Activated CD4-positive, alpha-beta T cell treated with anti-CD3 and anti-CD28 coated beads, Interleukin-2, amount 50 U/mL, for 16 hours (primary cell): ENCODE data around the gene KLF13.

Source experiments
- DNase-seq: peaks from one replicate; pipeline ENCODE4 v3.0.0-alpha.2; 2020

The KLF13 gene

DNA sequence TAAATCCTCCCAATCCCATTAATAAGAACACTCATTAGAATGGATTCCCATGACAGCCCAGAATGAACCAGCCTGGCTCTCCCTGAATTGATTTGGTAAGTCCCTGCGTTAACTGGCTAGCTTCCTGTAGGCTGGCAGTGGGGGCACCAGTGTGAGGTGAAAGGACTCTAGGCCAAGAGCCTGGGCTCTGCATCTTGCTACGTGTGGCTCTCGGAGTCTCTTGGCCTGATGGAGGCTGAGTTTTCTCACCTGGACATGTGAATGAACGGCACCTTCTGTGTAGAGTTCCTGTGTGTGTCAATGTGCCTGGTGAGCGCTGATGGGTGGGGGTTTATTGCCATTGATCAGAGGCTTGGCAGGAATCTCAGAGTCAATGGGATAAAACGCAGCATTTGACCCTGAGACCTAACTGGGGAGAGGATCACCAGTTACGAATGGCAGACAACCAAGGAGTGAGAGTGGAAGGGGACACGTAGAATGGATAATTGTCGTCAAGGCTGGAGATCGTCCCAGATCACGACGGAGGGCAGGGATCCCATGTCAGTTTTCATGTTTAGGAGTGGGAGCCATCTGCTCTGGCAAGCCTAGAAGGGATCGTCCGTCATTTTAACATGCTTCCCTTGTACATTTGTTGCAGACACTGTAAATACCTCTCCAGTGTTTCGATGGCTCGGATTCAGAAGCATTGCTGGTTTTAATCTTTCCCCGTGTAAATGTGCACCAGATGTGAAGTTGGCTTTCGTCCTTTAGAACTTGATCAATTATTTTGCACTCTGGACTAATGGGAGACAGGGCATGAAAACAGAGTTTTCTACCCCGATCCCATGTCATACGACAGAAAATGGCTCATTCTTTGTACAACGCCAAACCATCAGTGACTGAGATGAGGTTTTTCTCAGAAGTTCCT lies 9.0 kb upstream of the KLF13 start:
- DNase-seq, result no peak

DNA sequence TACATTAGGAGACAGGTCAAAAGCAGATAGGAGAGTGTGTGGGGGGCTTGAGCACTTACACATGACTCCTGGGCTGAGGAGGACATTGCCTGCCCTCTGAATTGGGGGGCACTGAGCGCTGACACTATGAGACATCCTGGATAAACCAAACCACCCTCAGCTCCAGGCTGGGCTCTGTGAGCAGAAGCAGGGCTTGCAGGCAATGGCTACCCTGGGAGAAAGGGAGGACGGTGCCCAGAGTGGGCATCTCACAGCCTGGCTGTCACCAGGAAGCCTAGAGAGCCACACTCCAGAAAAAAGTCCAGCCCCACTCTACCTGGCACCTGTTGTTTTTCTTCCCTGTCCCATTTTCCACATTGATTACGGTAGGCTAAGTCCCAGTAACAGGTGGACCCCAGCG lies 8.2 kb upstream of the KLF13 start:
- DNase-seq, result no peak

DNA sequence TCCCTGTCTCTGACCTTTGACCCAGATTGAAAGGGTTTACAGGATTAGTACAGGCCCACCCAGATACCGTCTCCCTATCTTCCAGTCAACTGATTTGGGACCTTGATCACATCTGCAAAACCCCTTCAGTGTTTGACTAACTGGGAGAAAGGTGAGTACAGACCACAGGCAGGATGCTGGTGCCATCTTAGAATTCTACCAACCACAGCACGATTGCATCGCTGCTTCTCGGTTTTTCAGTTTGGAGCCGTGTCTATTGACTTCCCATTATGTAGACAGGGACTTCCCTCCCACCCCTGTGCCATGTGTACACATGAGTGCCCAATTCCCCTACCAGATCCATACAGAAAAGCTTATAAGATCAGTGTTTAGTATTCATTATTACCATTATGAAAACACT lies 6.6 kb upstream of the KLF13 start:
- DNase-seq, result no peak

DNA sequence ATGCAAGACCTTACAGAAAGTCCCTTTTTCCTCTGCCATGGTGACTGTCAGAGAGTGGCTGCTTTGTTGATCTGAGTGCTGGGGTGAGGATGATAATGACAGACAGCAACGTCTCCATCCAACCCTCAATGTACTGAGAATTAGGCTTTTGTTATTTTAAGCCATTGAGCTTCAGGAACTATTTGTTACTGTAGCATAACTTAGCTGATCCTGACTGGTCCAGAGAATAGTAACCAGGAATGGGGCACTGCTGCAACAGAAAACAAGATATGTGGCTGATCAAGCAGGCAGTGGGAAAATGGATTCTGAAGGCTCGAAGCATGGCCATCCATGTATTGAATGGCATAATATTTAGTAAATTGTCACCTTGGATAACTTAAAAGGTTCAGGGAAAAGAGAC lies 5.2 kb upstream of the KLF13 start:
- no peak for DNase-seq

DNA sequence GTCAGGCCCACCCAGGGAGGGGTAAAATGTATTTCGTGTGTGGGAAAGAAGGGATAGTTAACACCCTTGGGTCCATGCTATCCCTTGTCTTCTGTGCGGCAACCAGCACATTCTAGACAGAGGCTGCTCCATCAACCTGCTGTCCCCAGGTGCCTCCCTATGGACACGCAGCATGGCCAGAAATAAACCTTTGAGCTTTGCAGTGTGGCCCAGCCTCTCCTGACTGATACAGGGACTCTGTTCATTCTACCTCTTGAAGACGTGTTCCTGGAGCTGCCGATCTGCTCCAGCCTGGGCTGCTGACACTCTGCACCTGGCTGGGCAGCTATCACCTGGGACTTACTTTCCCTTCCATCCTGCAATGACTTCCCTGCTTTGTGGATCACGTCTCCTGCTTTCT lies 4.1 kb upstream of the KLF13 start:
- no peak for DNase-seq

DNA sequence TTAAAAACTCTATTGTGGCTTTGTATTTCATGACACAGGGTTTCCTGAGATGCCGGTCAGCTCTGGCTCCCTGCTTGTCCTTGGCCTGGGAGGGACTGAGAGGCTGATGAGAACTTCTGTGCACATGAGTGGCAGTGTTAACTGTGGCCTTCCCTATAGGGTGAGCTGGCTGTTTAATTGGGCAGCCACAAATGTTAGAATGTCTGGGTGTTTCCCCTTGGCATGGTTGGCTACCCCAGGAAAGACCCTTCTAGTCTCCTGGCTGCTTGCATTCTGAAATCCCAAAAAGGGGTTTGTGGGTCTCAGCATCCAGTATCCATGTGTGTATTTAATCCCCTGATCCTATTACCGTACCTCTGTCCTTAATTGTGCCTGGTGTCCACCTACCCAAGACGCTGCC lies 3.0 kb upstream of the KLF13 start:
- DNase-seq, result no peak

DNA sequence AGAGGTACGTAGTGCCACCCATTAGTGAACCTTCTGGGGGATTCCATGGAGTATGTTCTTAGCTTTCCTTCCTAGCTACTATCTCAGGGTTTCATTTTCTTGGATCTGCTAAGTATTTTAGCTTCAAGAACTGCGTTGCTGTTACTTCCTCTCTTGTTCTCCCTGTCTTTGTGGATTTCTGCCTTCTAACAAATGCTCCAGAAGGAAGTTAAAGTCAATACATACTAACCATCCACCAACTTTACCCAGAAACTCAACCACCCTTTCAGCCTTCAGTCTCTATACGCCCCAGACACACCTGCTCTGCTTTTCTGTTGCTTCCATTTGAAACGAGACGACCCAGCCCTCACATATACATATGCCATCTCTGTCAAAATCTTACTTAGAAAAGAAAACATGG lies 2.4 kb upstream of the KLF13 start:
- no peak for DNase-seq

DNA sequence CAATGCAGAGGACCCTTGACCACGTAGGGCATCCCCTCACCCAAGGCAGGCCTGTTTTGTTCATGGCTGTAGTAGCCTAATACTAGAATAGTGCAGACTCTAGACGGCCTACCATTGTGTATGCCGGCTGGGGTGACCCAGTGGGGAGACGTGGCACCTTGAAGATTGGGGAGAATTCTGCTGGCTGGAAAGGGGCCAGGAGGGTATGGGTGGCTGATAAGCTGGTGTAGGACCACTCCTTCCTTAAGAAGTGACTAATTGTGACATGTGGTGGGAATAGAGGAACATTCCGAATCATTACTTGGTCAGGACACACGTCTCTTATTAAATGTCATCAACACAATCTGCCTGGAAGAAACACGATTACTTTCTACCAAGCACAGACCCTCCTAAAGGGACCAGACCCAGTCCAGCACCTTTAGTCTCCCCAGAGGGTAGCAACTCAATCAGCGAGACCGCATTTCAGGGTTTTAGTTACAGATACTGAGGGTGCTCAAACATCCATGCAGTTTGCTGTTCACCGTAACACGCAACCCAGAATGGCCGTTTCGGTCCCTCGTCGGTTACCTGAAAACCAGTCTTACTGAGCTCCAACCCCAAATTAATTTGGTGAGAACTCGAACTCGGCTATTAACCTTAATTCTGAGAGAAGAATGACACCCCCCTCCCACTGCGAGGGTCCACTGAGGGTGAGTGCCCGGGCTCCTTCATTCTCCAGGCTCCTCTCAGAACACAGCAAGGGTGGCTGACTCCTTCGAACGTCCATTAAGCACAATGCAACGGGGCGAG lies 1.6 kb upstream of the KLF13 start:
- DNase-seq, result no peak

DNA sequence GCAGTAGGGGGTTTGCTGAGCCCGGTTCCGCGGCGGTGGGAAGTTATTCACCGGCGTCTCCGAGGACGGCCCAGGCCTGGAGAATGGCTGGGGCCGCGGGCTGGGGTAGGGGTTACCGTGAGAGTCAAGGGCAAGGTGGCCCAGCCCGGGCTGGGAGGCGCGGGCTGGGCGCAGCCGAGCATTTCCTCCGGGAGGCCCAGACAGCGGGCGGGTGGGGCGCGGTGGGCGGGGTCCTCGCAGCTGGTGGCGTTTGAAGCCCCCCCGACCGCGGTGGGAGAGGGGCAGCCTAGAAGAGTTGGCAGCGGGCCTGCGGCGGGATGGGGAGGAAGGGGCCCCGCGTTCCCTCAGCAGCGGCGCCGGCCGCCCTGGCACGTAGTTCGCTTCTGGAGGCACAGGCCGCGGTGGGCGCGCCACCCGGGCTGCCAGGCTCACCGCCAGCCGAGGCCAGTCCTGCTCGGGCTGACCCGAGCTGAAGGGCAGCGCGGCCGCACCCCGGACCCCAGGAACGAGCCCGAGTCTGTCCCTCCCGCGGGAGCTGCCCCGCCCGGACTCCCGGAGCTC lies 960 bp upstream of the KLF13 start:
- DNase-seq, result no peak

DNA sequence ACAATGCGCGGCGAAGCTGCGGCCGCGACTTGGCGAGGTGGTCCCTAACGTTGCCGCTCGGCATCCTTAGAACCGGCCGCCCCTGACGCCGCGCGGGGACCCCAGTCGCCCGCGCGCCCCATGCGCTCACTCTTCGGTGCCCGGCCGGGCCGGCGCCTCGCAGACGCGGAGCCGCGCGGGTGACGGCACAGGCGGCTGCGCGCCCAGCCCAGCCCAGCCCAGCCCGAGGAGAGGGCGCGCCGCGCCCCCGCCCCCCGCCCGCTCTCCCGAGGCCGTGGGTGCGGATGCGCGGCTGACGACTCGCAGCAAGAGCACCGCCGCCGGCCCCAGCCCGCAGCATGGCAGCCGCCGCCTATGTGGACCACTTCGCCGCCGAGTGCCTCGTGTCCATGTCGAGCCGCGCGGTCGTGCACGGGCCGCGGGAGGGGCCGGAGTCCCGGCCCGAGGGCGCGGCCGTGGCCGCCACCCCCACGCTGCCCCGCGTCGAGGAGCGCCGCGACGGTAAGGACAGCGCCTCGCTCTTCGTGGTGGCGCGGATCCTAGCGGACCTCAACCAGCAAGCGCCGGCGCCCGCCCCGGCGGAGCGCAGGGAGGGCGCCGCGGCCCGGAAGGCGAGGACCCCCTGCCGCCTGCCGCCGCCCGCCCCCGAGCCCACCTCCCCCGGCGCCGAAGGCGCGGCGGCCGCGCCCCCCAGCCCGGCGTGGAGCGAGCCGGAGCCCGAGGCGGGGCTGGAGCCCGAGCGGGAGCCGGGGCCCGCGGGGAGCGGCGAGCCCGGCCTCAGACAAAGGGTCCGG lies 437 bp downstream of the KLF13 start:
- peak; percentile 60 for DNase-seq

DNA sequence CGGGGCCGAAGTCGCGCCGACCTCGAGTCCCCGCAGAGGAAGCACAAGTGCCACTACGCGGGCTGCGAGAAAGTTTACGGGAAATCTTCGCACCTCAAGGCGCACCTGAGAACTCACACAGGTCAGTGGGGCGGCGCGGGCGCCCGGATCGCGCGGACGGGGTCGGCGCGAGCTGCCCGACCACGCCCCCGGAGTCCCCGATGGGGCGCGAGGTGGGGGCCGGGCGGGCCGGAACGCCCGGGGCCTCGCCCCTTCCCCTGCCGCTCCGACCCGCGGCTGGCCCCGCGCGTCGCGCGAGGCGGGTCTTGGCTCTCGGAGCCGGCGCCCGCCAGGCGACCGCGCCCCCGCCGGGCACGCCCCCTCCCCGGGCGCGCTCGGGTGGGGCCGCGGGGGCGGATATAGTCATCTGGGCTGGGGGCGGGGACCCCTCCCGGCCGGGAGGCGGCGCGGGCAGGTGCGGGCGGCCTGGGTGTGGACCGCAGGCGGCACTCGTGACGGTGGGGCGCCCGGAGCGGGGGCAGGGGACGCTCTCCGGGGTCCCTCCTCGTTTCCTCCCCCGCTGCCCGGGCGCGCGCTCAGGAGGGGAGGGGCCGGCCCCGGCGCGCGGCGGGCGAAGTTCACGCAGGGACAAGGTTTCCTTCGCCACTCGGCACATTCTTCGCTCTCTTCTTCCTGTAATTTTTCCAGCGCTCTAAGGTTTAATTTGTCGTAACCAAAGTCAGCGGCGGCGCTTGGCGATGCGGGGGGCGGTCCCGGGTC lies 1.2 kb downstream of the KLF13 start:
- DNase-seq, result peak; percentile 50

DNA sequence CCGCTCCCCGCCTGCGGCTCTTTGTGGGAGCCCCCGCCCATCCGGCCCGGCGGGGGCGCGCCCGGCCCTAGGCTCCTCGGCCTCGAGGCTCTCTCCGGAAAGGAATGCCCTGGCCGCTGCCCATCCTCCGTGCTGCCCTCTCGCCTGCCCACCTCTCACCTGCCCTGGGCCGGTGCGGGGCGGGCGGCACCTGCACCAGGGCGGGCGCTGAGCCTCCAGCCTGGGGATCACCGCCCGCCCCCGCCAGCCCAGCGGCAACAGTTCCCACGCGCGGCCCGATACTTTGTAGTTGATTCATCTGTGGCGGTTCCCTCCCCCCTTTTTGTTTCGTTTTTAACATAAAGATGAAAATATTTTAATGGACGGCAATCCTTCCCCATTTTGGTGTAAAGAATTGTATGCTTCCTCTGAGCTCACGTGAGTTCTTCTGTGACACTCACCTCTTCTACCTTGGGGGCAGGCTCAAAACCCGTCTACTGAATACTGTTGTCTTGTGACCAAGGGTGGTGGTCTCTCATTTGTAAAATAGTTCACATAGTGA lies 1.9 kb downstream of the KLF13 start:
- DNase-seq, result peak; percentile 71

DNA sequence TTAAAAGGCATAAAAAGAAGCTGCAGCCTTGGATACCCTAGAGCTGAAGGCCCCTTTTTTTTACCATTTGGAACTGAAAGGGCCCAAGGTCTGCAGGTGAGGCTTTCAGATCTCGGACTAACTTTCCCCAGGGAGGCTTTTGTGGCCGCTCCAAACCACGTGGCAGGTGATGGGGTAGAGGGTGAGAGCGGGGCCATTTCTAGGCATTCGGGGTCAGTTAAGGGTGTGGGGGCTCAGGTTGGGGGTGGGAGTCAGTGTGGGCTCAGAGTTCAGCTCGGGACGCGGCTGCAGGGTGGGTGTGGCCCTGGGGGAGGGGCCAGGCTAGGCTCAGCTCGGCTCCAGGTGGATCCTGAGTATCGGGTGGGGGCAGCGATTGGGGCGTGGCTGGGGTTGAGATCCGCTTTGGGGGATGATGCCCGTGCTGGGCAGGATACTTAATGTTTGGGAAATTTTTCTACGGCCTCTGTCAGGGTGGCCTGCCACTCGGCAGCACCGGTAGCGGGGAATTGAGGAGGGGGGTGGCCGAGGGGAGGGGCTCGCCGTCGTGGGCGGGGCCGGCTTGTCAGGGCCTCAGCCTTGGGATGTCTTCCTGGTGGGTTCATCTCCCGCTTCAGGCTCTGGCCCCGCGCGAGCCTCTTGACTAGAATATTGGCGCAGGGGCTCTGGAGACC lies 2.5 kb downstream of the KLF13 start:
- no peak for DNase-seq

DNA sequence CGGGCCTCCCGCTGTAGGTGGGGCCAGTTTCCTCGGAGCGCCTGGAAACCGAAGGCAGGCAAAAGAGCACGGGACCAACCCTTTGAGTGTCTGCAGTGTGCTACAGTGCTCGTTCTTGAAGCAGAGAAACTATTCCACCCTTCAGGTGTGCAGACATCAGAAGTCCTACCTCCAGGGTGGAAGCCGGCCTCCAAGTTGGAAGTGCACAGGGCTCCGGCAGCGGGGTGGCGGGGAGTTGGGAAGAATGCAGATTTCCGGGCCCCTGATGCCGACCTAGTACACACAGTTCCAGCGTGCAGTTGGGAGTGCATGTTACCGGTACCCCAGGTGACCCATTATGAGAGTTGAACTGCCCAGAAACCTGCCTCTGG lies 3.0 kb downstream of the KLF13 start:
- no peak for DNase-seq

DNA sequence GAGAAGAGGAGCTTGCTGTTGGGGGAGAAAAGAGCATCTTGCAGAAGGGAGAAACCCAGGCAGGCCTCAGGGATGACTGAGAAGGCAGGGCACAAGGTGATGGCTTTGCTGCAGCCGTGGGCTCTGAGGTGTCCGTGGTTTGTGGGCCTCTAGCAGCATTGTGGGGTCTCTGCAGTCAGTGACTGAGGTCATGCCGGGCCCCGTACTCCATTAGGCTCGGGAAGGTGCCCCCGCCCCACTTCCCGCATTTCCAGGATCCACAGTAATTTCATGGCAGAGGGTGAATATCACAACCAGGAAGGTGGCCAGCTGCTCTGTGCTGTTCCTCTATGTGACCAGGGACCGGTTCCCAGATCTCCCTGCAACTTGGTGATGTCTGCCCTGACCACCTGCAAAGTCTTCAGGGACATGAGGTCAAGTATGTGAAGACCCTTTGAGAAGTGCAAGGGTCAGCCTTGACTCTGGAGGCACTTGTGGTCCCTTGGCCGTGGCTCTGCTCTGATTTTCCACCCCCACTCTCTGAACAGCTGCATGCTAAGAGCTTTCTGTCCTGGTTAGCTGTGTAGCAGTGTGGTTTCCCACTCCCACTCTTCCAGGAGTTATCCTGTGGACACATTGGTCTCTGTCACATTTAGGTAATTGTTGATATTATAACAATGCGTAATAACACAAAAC lies 3.6 kb downstream of the KLF13 start:
- no peak for DNase-seq

DNA sequence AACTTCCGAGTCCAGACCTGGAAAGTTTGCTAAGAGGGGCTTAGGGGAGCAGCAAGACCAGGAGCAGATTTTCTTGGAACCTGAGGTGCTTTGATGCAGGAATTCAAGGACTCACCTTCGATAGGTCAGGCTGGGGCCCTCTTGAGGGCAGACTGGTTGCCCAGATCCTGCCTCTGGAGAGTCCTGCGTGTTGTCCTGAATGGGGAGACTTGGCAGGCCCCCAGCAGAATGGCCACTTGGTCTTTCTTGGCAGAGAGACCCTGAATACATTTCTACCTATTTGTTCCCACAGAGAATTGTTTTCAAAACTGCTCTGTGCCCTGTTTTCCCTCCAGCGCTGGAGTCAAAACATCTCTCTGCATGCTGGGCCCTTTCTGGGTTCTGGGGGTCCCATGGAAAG lies 4.2 kb downstream of the KLF13 start:
- no peak for DNase-seq

DNA sequence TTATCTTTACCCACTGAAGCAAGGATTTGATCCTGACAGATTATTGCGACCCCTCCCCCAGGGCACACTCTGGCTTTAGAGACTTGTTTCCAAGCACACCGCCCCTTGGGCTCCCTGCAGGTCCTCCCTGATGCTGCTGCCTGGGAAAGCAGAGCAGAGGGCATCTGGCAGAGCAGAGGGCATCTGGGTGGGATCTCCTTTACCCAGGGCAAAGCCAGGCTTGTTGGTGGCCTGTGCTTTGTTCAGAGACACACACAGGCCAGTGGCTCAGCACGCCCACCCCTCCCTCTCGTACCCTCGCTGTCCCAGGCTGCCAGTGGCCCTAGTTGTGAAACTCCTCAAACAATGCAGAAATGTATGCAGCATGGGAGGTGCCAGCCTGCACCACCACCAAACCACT lies 4.8 kb downstream of the KLF13 start:
- DNase-seq, result no peak

DNA sequence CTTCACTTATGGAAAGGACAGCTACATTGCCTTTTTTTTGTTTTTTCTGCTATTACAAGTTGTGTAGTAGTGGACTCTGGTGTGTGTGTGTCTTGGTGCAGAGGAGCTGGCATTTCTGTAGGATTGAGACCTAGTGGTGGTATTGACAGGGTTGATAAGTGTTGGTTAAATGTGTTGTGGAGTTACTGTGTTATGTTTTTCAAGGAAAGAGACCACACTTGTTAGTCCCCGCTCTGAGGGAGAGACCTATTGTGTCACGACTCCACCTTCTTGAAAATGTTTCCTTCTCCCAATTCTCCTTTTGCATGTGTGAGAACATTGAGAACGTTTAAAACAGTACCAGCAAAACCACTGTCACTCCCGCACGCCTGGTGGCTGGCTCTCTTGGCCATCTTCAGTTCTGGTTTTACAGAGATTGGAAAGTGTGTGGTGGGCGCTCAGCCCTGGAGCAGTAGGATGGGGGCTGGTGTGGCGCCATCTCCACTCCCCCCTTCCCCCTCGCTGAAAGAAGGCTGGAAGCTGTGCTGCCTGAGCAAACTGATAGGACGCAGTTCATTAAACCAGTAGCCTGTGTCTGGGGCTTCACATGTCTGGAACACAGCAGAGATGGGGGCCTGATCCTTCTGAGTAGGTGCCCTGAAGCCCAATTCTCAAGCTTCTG lies 5.5 kb downstream of the KLF13 start:
- no peak for DNase-seq

DNA sequence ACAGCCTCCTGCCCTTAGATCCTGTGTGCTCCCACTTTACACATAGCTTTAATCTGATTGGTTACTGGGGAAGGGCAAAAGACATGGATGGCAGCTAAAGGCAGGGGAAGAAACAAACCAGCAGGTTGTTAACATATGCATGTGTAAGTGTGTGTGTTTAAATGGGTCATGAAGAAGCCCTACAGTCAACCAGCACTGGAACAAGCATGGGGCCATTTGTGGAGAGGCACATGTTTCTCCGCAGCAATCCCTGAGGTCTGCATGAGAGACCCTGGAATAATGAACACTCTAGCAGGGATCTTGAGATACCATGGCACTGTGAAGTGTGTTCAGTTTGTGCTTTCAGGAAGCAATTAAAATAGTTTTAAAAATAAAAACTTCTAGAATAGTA lies 6.0 kb downstream of the KLF13 start:
- no peak for DNase-seq

DNA sequence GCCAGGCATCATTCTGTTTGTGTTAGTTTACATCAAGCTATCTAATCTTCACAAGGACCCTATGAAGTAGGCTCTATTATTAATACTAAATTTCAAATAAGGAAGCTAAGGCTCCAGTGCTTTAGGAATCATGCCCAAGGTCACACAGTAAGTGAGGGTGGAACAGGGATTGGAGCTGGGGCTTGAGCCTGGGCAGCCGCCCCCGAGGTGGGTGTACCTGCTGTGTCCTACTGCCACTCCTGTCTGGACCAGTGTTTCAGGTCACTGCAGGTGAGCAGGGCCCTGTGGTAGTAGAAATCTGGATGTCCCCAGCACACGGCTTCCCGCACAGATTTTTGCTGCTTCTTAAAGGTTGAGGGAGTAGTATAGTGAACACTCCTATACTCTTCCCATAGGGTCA lies 6.5 kb downstream of the KLF13 start:
- no peak for DNase-seq
